PC-9 (cell line): ENCODE measurements around the gene ALG1.
"Not testable (repeated sequence)": the region's sequence is repeated elsewhere in the genome, so short reads cannot be mapped to it uniquely, and the experiment has no call there.

ENCODE experiments used
- CTCF ChIP-seq: fragments of 200-600 bp; sonication (generic); conservative IDR thresholded peaks from 2 replicates; pipeline ENCODE4 v1.6.1; 2017; ENCODE audit warnings: mixed run types, antibody characterized with exemption, mild to moderate bottlenecking, moderate library complexity
- EZH2 ChIP-seq: fragments of 200-600 bp; sonication (generic); IDR thresholded peaks from 2 replicates; pipeline ENCODE4 v1.8.0; 2017; ENCODE audit warnings: antibody characterized with exemption, low read depth

DNA sequence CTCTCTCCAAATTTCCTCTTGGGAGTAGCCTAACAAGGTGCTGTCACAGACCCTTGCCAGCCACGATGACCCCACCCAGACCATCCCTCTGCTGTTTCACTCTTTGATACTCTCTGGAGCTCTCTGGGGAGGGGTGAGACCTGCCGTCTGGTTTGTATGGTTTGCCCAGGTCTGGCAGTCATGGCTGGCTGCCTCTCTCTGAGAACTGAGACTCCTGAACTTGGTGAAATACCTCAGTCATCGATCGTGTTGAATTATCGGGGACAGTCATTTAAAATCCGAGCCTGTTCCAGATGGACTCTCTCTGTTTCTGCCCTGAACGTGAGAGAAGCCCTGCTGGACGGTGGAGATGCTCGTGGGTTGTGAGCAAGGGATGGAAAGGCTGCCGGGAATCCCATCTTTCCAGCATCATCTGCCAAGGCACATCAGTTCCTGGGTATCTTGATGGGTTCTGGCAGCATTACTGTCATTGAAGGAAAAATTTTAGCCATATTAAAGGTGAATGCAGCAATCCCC is 45.2 kb downstream of the ALG1 start:
- not testable (repeated sequence) for TF ChIP-seq EZH2, CTCF
